HL-60 (cell line): Measurements from ENCODE around the gene DNALI1.

ENCODE experiments used
- GABPA ChIP-seq: IDR thresholded peaks from 2 replicates; pipeline ENCODE4 v1.6.1; 2012; ENCODE audit warnings: low read depth
- POLR2AphosphoS5 ChIP-seq: IDR thresholded peaks from 2 replicates; pipeline ENCODE4 v1.6.1; 2012; ENCODE audit warnings: low read depth
- TF ChIP-seq, protein P1 (sequence below): IDR thresholded peaks from one replicate; pipeline ENCODE4 v1.5.1; 2011; ENCODE audit warnings: low read length, control low read depth, inconsistent platforms; ENCODE audit not compliant: insufficient read depth
- TF ChIP-seq, protein P2 (sequence below): IDR thresholded peaks from 2 replicates; pipeline ENCODE4 v1.6.1; 2012; ENCODE audit warnings: low read depth; ENCODE audit not compliant: insufficient replicate concordance

DNA sequence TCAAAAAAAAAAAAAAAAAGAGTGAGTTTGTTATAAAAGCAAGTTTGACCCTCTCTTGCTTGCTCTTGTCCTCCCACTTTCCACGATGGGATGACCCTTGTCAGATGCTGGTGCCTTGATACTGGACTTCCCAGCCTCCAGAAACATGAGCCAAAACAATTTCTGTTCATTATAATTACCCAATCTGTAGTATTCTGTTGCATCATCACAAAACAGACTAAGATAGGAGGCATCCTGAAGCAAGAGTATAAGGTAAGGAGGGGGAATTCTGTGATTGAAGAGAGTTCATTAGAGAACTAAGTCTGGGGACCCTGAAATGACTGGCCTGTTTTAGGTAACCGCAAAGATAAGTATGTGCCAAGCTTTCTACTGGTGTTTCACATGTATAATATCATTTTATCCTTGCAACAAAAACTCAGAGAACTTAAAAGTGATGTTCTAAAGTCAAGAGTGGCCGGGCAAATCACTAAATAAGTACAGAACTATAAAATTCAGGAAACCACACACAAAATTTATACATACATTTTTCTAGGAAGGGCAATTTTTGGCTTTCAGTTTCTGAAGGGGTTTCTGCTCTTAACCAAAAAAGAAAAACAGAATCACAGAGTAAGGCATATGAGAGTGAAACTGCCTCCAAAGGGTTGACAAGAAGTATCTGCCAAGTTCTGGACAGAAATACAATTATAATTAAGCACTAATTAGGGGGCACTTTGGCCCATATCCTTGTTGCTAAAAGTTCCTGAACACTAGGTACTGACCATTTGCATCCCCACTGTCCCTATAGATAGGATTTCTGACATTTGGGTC lies 14.0 kb downstream of the DNALI1 start:
- TF ChIP-seq, protein P1, sequence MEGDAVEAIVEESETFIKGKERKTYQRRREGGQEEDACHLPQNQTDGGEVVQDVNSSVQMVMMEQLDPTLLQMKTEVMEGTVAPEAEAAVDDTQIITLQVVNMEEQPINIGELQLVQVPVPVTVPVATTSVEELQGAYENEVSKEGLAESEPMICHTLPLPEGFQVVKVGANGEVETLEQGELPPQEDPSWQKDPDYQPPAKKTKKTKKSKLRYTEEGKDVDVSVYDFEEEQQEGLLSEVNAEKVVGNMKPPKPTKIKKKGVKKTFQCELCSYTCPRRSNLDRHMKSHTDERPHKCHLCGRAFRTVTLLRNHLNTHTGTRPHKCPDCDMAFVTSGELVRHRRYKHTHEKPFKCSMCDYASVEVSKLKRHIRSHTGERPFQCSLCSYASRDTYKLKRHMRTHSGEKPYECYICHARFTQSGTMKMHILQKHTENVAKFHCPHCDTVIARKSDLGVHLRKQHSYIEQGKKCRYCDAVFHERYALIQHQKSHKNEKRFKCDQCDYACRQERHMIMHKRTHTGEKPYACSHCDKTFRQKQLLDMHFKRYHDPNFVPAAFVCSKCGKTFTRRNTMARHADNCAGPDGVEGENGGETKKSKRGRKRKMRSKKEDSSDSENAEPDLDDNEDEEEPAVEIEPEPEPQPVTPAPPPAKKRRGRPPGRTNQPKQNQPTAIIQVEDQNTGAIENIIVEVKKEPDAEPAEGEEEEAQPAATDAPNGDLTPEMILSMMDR: no peak
- no peak for TF ChIP-seq POLR2AphosphoS5
- no peak for TF ChIP-seq GABPA
- TF ChIP-seq, protein P2, sequence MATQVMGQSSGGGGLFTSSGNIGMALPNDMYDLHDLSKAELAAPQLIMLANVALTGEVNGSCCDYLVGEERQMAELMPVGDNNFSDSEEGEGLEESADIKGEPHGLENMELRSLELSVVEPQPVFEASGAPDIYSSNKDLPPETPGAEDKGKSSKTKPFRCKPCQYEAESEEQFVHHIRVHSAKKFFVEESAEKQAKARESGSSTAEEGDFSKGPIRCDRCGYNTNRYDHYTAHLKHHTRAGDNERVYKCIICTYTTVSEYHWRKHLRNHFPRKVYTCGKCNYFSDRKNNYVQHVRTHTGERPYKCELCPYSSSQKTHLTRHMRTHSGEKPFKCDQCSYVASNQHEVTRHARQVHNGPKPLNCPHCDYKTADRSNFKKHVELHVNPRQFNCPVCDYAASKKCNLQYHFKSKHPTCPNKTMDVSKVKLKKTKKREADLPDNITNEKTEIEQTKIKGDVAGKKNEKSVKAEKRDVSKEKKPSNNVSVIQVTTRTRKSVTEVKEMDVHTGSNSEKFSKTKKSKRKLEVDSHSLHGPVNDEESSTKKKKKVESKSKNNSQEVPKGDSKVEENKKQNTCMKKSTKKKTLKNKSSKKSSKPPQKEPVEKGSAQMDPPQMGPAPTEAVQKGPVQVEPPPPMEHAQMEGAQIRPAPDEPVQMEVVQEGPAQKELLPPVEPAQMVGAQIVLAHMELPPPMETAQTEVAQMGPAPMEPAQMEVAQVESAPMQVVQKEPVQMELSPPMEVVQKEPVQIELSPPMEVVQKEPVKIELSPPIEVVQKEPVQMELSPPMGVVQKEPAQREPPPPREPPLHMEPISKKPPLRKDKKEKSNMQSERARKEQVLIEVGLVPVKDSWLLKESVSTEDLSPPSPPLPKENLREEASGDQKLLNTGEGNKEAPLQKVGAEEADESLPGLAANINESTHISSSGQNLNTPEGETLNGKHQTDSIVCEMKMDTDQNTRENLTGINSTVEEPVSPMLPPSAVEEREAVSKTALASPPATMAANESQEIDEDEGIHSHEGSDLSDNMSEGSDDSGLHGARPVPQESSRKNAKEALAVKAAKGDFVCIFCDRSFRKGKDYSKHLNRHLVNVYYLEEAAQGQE: no peak
